PC-9 (cell line): ENCODE measurements around the gene ENAH. TPM values are rescaled to one million over a fixed set of nuclear protein-coding genes. Genes with fewer than 3 reads are reported as not detected.

Experiments
- BruUV-seq: library from RNA; stranded (reverse); fragments of 400-500 nt; replicated peaks from 2 replicates; lab custom pipeline; 2021; lab: Mats Ljungman, UMichigan
- CTCF ChIA-PET: fragments of 300-600 bp; sonication (Branson Sonifier 250); formaldehyde crosslinking; loops from one replicate; lab custom pipeline; 2022; ENCODE audit warnings: antibody characterized with exemption; lab: Charles Lee
- POLR2A ChIA-PET: fragments of 300-600 bp; sonication (Branson Sonifier 250); formaldehyde crosslinking; loops from one replicate; lab custom pipeline; 2022; ENCODE audit warnings: antibody characterized with exemption; ENCODE audit not compliant: unreplicated experiment; lab: Charles Lee
- DNase-seq, 2 experiments: peaks; one replicate each; pipeline versions ENCODE4 v3.0.0 to v3.0.0-alpha.2; 2015 to 2022; ENCODE audit warnings: mixed read lengths in 1 of 2
- H2AFZ ChIP-seq: fragments of 200-600 bp; sonication (generic); 2 replicates; pipeline ENCODE4 v1.8.1; 2017; ENCODE audit warnings: antibody characterized with exemption
- H3F3A ChIP-seq: fragments of 200-600 bp; sonication (generic); 2 replicates; pipeline ENCODE4 v1.8.1; 2017; ENCODE audit warnings: antibody characterized with exemption, mild to moderate bottlenecking, low read depth; ENCODE audit not compliant: insufficient read depth
- H3K27ac ChIP-seq: fragments of 200-600 bp; sonication (generic); 2 replicates; pipeline ENCODE4 v1.6.1; 2016; ENCODE audit warnings: mixed run types
- H3K27me3 ChIP-seq: fragments of 200-600 bp; sonication (generic); 2 replicates; pipeline ENCODE4 v1.6.1; 2016; ENCODE audit warnings: low read depth, mixed run types; ENCODE audit not compliant: insufficient read depth
- H3K36me3 ChIP-seq: fragments of 200-600 bp; sonication (generic); 2 replicates; pipeline ENCODE4 v1.6.1; 2016; ENCODE audit warnings: low read depth, mixed run types
- H3K4me1 ChIP-seq: fragments of 200-600 bp; sonication (generic); replicated peaks from 2 replicates; pipeline ENCODE4 v1.6.1; 2016; ENCODE audit warnings: mixed run types; ENCODE audit not compliant: insufficient read depth
- H3K4me2 ChIP-seq: fragments of 200-600 bp; sonication (generic); 2 replicates; pipeline ENCODE4 v1.6.1; 2017; ENCODE audit warnings: mixed run types
- H3K4me3 ChIP-seq: fragments of 200-600 bp; sonication (generic); 2 replicates; pipeline ENCODE4 v1.6.1; 2016; ENCODE audit warnings: mixed run types
- H3K79me2 ChIP-seq: fragments of 200-600 bp; sonication (generic); 2 replicates; pipeline ENCODE4 v1.6.1; 2017; ENCODE audit warnings: low read depth, mixed run types
- H3K9me2 ChIP-seq: fragments of 200-600 bp; sonication (generic); 2 replicates; pipeline ENCODE4 v1.8.1; 2017; ENCODE audit warnings: mild to moderate bottlenecking; ENCODE audit not compliant: insufficient read depth
- H3K9me3 ChIP-seq: fragments of 200-600 bp; sonication (generic); 2 replicates; pipeline ENCODE4 v1.8.1; 2016; ENCODE audit warnings: low read depth; ENCODE audit not compliant: insufficient read depth
- H4K20me1 ChIP-seq: fragments of 200-600 bp; sonication (generic); 2 replicates; pipeline ENCODE4 v1.8.1; 2017; ENCODE audit not compliant: insufficient read depth
- CTCF ChIP-seq: fragments of 200-600 bp; sonication (generic); conservative IDR thresholded peaks from 2 replicates; pipeline ENCODE4 v1.6.1; 2017; ENCODE audit warnings: mixed run types, antibody characterized with exemption, mild to moderate bottlenecking, moderate library complexity
- EZH2 ChIP-seq: fragments of 200-600 bp; sonication (generic); IDR thresholded peaks from 2 replicates; pipeline ENCODE4 v1.8.0; 2017; ENCODE audit warnings: antibody characterized with exemption, low read depth
- intact Hi-C: fragments of 100-400 bp; cut with micrococcal nuclease; formaldehyde crosslinking; loops from one replicate; pipeline ENCODE4 v1.10.0; 2022; ENCODE audit not compliant: unreplicated experiment
- total RNA-seq: library from RNA; stranded (reverse); gene quantifications from 2 replicates; pipeline ENCODE4 v1.2.3, GENCODE V29; 2021

The ENAH gene
- total RNA-seq, 1 experiment from 2014 or later = 167 TPM

- no peak for DNase-seq
- Histone ChIP-seq H4K20me1 (no peaks in the 10 kb centered on the region), H3K9me3 (no peaks in the 10 kb centered on the region), H3K4me1 (peaks cover 29% of the 10 kb centered on the region), H3K27me3 (no peaks in the 10 kb centered on the region), H3K36me3 (no peaks in the 10 kb centered on the region), H2AFZ (no peak overlapping the region), H3K9me2 (no peaks in the 10 kb centered on the region), H3K4me3 (no peak overlapping the region), H3K79me2 (no peaks in the 10 kb centered on the region), H3F3A (peaks cover 26% of the 10 kb centered on the region), H3K4me2 (no peak overlapping the region), H3K27ac (no peak overlapping the region)
- BruUV-seq = no TSS peak
- ChIA-PET CTCF (no interaction called here), POLR2A (interaction anchor here (0.5 kb wide), 1 partner anchor 593 kb away, joined by 5 read pairs; the partner anchor contains the start of gene H3-3A)
- no peak for TF ChIP-seq EZH2
- TF ChIP-seq CTCF = no peak
- intact Hi-C loops = loop anchor here (5.0 kb wide), 1 partner anchor 593 kb away; the partner anchor contains the start of gene H3-3A
Observed at GRCh38 chr1:225469051-225469450, 183.9 kb downstream of the ENAH start.

GRCh38 chr1:225468270-225469020 is 184.5 kb downstream of the ENAH start:
- H3K4me3 ChIP-seq = no peak overlapping the region
- H3K79me2 ChIP-seq = no peaks in the 10 kb centered on the region
- H2AFZ ChIP-seq = no peak overlapping the region
- no peaks in the 10 kb centered on the region for H3K36me3 ChIP-seq
- ChIA-PET CTCF (no interaction called here), POLR2A (interaction anchor here (0.5 kb wide), 2 partner anchors 449 to 594 kb away, joined by 5 to 6 read pairs; partner anchors contain the start of gene H3-3A)
- no peaks in the 10 kb centered on the region for H4K20me1 ChIP-seq
- no peaks in the 10 kb centered on the region for H3K9me2 ChIP-seq
- H3K27me3 ChIP-seq = no peaks in the 10 kb centered on the region
- DNase-seq = no peak
- no TSS peak for BruUV-seq
- peaks cover 33% of the 10 kb centered on the region for H3F3A ChIP-seq
- H3K4me2 ChIP-seq = no peak overlapping the region
- TF ChIP-seq CTCF (no peak), EZH2 (no peak)
- intact Hi-C loops = loop anchor here (5.0 kb wide), 1 partner anchor 594 kb away; the partner anchor contains the start of gene H3-3A
- no peak overlapping the region for H3K27ac ChIP-seq
- H3K9me3 ChIP-seq = no peaks in the 10 kb centered on the region
- peaks cover 35% of the 10 kb centered on the region for H3K4me1 ChIP-seq

- H3K9me2 ChIP-seq = no peaks in the 10 kb centered on the region
- H2AFZ ChIP-seq = no peak overlapping the region
- H3K79me2 ChIP-seq = no peaks in the 10 kb centered on the region
- H3K4me1 ChIP-seq = peaks cover 42% of the 10 kb centered on the region
- intact Hi-C loops = loop anchor here (5.0 kb wide), 1 partner anchor 595 kb away; the partner anchor contains the start of gene H3-3A
- no peaks in the 10 kb centered on the region for H3K9me3 ChIP-seq
- BruUV-seq = no TSS peak
- no peaks in the 10 kb centered on the region for H3K27me3 ChIP-seq
- POLR2A ChIA-PET = no interaction called here
- H3K36me3 ChIP-seq = no peaks in the 10 kb centered on the region
- H4K20me1 ChIP-seq = no peaks in the 10 kb centered on the region
- H3K4me2 ChIP-seq = no peak overlapping the region
- H3F3A ChIP-seq = peaks cover 38% of the 10 kb centered on the region
- no peak for TF ChIP-seq EZH2
- TF ChIP-seq CTCF = no peak
- CTCF ChIA-PET = no interaction called here
- no peak for DNase-seq
- H3K27ac ChIP-seq = no peak overlapping the region
- H3K4me3 ChIP-seq = no peak overlapping the region
Observed at GRCh38 chr1:225467193-225468020, 185.5 kb downstream of the ENAH start.
